HG02759 (cell line): ENCODE results near the gene PTX4.
"Not testable (repeated sequence)": the region's sequence is repeated elsewhere in the genome, so short reads cannot be mapped to it uniquely, and the experiment has no call there.

Source experiments
- ATAC-seq: cut with Tn5 transposase; IDR thresholded peaks from one replicate; pipeline ENCODE4 v1.9.1; 2021; ENCODE audit warnings: mild to moderate bottlenecking, moderate library complexity; ENCODE audit not compliant: unreplicated experiment

The PTX4 gene

GRCh38 chr16:1447965-1448364 is 40.8 kb downstream of the PTX4 start:
- no peak for ATAC-seq

- no peak for ATAC-seq
These were observed 42.3 kb downstream of the PTX4 start for GRCh38 chr16:1446296-1447080.

GRCh38 chr16:1445518-1446203 is 43.1 kb downstream of the PTX4 start:
- ATAC-seq: no peak

GRCh38 chr16:1444730-1445517 is 43.8 kb downstream of the PTX4 start:
- no peak for ATAC-seq

GRCh38 chr16:1443980-1444729 is 44.6 kb downstream of the PTX4 start, which contains the start of gene CCDC154:
Gene CCDC154, minus strand, starts transcription at chr16:1444556. Its CDS starts 234 bp downstream, at chr16:1444322.
- no peak for ATAC-seq

- ATAC-seq: no peak
These were observed 45.3 kb downstream of the PTX4 start for GRCh38 chr16:1443403-1443973.

DNA sequence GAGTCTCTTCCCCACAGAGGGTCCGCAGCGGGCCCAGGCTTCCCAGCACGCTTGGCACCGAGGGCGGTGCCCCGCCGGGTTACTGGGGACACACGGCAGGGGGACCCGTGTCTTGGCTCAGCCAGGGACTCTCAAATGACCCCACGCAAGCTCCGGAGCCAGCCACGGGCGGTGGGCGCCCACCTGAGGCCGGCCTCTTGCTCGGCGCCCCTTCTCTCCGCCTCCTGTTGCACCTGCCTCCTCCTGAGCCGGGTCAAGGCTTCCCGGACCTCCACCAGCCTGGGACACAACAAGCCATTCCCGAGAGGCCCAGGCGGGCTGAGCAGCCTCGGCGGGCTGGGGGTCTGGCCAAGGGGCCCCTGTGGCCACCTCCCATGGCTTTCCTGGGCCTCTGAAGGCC is 46.0 kb downstream of the PTX4 start:
- ATAC-seq: no peak

- ATAC-seq: no peak
These were observed 47.3 kb downstream of the PTX4 start for GRCh38 chr16:1441391-1441829.

GRCh38 chr16:1439699-1440074 is 49.1 kb downstream of the PTX4 start:
- ATAC-seq: not testable (repeated sequence)

- ATAC-seq: no peak
These were observed 49.6 kb downstream of the PTX4 start for GRCh38 chr16:1439058-1439698.

DNA sequence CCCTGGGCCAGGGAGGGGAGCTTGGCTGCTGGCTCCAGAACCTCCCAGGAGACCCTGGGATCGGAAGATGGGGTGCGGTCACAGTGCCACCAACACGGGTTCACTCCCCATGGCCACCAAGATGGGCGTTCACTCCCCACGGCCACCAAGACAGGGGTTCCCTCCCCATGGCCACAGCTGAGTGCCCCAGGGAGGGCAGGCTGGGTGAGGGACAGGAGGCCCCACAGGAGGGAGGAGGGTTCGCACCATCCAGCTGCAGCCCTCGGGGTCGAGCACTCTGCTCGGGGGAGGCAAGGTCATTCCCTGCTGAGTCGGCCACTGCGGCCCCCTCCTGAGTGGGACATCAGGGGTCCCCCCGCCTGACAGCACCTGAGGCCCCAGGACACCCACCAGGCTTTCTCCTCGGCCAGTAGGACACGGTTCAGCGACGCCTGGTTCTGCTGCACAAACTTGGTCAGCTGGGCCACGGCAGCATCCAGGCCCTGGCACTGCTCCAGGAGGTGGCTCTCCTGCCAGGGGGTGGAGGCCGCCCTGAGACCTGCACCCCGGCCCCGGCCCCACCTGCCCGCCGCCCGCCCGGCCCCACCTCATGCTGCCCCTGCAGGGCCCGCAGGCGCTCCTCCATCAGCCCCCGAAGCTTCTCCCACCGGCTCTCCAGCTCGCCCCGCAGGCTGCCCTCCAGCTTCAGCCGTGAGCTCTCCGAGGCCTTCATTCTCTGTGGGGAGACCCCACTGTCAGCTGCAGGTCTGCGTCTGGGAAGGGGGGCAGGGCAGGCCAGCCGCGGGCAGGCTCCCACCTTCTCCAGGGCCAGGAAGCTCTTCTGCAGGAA is 50.3 kb downstream of the PTX4 start:
- no peak for ATAC-seq

- no peak for ATAC-seq
These were observed 51.1 kb downstream of the PTX4 start for GRCh38 chr16:1437606-1438005.

GRCh38 chr16:1436731-1437355 is 51.9 kb downstream of the PTX4 start:
- ATAC-seq: no peak

- ATAC-seq: no peak
These were observed 52.6 kb downstream of the PTX4 start for GRCh38 chr16:1435921-1436697.
